NCI-H774 (cell line): Measurements from ENCODE around the gene PRPF8.
A peak's percentile ranks its signal among the peaks of the same experiment; 100 is the strongest.
"Not testable (repeated sequence)": the region's sequence is repeated elsewhere in the genome, so short reads cannot be mapped to it uniquely, and the experiment has no call there.

Source experiments
- DNase-seq: peaks from one replicate; lab custom pipeline; 2025; lab: John Stamatoyannopoulos, UW

PRPF8 gene

DNA sequence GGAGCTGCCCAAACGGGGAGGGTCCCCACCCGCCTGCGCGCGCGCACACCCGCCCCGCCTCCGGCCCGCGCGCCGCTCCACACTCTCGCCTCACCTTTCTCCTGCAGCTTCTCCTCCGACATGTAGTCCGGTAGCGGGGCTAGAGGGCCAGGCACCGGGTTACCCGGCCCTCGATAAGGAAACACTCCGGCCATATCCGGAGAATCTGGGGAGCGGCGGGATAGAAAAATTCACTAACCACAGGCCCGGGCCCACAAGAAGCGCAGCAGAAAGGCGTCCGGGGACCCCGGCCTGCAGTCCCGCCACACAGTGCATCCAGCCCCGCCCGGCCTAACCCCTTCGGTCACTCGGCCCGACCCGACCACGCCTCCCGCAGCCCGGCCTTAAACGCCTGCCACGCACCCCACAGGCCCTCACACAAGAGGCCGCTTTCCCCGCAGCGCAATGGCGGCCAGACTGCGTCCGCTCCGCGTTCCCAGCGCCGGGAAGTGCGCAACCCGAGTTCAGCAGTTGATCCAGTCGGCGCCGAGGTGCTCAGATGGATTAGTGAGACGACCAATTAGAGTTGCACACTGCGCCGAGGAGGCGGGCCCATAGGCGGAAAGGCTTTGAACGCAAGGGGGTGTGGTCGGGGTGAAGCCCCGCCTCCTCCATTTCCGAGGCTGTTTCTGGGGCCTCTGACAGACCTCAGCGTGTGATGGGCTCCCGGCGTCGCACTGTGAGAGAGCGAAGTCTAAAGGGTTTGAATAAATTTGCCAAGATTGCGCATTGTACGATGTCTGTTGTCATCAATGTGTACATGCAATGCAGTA, at the start of gene PRPF8:
TSS of gene PRPF8 (minus strand) at position 490 of the 812 bp plus-strand sequence. CDS start at position 194, 296 bp downstream.
- peak; percentile 83 for DNase-seq

DNA sequence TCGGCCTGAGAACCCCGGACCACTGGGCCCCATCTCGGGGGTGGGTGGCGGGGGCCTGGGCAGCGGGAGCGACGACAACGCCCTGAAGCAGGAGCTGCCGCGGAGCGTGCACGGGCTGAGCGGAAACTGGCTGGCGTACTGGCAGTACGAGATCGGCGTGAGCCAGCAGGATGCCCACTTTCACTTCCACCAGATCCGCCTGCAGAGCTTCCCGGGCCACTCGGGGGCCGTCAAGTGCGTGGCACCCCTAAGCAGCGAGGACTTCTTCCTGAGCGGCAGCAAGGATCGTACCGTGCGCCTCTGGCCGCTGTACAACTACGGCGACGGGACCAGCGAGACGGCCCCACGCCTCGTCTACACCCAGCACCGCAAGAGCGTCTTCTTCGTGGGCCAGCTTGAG, 49.1 kb upstream of the PRPF8 start:
- no peak for DNase-seq

DNA sequence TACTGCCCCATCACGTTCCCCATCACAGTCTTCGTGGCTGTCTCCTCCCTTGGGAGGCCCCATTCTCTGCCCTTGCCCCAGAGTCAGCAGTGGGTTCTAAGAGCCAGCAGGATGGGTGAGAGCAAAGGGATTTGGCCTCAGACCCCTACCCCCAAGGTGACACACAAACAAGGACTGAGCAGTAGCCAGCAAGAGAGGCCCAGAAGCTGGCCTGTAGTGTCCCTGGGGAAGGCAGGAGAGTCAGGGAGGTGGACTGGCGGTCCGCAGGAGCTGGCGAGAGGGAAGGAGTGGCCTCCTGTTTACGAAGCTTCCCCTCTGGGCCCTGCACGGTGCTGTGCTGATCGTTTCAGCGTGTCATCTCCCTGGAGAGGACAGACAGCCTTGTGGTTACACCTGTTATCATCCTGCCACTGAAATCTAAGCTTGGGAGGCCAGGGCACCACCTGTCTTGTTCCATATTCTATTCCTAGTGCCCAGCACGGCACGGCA, 48.2 kb upstream of the PRPF8 start:
- DNase-seq, result no peak

DNA sequence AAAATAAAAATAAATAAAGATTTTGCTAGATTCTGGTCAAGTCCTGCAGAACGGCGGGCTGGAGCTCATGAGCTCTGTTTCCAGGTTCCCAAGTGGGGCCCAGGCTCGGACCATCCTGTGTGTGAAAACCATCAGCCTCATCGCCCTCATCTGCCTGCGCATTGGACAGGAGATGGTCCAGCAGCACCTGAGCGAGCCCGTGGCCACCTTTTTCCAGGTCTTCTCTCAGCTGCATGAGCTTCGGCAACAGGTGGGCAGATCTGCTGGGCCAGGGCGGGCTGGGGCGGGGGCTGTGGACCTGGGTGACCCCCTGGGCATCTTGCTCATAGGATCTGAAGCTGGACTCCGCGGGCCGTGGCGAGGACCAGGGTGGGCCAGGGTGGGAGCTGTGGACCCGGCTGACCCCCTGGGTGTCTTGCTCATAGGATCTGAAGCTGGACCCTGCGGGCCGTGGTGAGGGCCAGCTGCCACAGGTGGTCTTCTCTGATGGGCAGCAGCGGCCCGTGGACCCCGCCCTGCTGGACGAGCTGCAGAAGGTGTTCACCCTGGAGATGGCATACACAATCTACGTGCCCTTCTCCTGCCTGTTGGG, 47.7 kb upstream of the PRPF8 start:
- no peak for DNase-seq

DNA sequence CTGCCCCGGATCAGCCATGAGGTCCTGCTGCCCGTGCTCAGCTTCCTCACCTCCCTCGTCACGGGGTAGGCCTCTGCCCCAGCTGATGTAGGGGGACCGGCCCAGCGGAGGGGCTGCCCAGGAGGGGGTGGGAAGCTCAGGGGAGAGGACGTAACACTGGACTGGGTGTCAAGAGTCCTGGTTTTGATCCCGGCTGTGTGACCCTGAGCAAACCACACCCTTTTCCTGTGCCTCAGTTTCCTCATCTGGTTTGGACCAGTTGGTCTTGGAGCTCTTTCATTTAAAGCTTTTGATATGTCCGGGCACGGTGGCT, 46.5 kb upstream of the PRPF8 start:
- no peak for DNase-seq

DNA sequence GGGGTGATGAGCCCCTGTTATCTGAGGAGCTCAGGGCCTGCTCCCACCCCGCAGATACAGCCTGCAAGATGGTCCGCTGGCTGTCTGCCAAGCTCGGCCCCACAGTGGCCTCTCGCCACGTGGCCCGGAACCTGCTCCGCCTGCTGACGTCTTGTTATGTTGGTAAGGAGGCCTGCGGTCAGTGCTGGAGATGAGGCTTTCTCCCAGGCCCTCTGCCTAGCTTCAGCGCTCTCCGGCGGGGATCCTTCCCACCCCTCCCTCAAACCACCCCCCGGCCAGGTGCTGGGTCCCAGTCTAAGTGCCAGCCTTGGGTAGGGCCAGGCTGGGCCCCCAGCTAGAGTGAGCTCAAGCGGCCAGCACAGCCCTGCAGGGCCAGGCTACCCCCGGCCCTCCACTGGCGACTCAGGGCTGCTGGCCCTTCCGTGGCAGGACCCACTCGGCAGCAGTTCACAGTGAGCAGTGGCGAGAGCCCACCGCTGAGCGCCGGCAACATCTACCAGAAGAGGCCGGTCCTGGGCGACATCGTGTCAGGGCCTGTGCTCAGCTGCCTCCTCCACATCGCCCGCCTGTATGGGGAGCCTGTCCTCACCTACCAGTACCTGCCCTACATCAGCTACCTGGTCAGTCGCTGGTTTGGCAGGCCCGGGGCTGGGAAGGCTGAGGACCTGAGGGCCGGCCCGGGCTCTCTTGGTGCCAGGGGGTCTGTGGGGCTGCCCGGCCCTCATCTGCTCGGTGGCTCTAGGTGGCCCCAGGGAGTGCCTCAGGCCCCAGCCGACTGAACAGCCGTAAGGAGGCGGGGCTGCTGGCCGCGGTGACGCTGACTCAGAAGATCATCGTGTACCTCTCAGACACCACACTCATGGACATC, 45.9 kb upstream of the PRPF8 start:
- no peak for DNase-seq

DNA sequence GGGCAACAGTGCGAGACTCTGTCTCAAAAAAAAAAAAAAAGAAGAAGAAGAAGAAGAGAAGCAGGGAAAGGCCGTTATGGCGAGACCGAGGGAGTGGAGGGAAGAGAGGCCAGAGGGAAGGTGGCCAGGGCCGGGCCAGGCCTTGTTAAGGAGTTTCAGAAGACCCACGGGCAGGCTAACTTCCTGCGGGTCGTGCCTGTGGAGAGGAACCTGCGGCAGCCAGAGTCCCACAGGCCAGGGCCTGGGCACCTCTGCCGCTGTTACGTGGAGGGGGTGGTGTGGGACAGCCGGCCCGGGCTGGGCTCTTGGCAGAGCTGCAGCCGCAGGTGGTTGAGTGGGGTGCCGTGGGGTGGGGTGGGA, 45.3 kb upstream of the PRPF8 start:
- no peak for DNase-seq

DNA sequence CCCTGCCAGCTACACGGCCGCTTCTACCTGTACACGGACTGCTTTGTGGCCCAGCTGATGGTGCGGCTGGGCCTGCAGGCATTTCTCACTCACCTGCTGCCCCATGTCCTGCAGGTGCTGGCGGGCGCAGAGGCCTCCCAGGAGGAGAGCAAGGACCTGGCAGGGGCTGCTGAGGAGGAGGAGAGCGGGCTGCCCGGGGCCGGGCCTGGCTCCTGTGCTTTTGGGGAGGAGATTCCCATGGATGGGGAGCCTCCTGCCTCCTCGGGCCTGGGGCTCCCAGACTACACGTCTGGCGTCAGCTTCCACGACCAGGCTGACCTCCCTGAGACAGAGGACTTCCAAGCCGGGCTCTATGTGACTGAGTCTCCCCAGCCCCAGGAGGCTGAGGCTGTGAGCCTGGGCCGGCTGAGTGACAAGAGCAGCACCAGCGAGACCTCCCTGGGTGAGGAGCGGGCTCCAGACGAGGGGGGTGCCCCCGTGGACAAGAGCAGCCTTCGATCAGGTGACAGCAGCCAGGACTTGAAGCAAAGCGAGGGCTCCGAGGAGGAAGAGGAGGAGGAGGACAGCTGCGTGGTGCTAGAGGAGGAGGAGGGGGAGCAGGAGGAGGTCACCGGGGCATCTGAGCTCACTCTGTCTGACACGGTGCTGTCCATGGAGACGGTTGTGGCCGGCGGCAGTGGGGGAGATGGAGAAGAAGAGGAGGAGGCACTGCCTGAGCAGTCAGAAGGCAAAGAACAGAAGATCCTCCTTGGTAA, 43.4 kb upstream of the PRPF8 start:
- no peak for DNase-seq

DNA sequence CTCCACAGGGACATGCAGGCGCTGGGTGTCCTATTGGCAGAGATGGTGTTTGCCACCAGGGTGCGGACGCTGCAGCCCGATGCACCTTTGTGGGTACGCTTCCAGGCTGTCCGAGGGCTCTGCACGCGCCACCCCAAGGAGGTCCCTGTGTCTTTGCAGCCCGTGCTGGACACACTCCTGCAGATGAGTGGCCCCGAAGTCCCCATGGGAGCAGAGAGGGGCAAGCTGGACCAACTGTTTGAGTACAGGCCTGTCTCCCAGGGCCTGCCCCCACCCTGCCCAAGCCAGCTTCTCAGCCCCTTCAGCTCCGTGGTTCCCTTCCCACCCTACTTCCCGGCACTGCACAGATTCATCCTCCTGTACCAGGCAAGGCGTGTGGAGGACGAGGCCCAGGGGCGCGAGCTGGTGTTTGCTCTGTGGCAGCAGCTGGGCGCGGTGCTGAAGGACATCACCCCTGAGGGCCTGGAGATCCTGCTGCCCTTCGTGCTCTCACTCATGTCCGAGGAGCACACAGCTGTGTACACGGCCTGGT, 42.7 kb upstream of the PRPF8 start:
- no peak for DNase-seq

DNA sequence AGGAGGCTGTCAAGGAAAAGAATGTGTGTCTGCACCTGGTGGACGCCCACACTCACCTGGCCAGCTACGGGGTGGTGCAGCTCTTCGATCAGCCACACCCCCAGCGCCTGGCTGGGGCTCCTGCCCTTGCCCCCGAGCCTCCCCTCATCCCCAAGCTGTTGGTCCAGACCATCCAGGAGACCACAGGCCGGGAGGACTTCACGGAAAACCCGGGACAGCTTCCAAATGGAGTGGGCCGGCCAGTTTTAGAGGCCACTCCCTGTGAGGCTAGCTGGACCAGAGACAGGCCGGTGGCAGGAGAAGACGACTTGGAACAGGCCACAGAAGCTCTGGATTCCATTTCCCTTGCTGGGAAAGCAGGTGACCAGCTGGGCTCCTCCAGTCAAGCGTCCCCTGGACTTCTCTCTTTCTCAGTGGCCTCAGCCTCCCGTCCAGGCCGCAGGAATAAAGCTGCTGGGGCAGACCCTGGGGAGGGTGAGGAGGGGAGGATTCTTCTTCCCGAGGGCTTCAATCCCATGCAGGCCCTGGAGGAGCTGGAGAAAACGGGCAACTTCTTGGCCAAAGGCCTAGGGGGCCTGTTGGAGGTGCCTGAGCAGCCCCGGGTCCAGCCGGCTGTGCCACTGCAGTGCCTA, 42.1 kb upstream of the PRPF8 start:
- no peak for DNase-seq

DNA sequence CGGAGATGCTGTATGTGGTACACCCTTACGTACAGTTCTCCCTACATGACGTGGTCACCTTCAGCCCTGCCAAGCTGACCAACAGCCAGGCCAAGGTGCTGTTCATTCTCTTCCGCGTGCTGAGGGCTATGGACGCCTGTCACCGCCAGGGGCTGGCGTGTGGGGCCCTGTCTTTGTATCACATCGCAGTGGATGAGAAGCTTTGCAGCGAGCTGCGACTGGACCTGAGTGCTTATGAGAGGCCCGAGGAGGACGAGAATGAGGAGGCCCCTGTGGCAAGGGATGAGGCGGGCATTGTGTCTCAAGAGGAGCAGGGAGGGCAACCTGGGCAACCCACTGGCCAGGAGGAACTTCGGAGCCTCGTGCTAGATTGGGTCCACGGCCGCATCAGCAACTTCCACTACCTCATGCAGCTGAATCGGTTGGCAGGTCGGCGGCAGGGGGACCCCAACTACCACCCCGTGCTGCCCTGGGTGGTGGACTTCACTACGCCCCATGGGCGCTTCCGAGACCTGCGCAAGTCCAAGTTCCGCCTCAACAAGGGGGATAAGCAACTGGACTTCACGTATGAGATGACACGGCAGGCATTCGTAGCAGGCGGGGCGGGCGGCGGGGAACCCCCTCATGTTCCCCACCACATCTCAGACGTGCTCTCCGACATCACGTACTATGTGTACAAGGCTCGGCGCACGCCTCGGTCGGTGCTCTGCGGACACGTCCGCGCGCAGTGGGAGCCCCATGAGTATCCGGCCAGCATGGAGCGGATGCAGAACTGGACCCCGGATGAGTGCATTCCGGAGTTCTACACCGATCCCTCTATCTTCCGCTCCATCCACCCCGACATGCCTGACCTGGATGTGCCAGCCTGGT, 41.2 kb upstream of the PRPF8 start:
- no peak for DNase-seq

DNA sequence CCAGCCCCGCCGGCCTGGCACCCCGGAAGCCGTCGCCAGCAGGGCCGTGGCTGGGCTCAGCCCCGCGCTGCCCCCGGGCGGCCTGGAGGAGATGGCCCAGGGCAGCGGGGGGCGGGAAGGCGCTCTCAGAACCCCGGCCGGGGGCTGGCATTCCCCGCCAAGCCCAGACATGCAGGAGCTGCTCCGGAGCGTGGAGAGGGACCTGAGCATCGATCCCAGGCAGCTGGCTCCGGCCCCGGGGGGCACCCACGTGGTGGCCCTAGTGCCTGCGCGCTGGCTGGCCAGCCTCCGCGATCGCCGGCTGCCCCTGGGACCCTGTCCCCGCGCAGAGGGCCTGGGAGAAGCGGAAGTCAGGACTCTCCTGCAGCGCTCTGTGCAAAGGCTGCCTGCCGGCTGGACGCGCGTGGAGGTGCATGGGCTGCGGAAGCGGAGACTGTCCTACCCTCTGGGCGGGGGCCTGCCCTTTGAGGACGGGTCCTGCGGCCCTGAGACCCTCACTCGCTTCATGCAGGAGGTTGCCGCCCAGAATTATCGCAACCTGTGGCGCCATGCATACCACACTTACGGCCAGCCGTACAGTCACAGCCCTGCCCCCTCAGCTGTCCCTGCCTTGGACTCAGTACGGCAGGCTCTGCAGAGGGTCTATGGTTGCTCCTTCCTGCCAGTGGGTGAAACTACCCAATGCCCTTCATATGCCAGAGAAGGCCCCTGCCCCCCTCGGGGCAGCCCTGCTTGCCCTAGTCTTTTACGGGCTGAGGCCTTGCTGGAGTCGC, 40.4 kb upstream of the PRPF8 start:
- DNase-seq, result no peak

DNA sequence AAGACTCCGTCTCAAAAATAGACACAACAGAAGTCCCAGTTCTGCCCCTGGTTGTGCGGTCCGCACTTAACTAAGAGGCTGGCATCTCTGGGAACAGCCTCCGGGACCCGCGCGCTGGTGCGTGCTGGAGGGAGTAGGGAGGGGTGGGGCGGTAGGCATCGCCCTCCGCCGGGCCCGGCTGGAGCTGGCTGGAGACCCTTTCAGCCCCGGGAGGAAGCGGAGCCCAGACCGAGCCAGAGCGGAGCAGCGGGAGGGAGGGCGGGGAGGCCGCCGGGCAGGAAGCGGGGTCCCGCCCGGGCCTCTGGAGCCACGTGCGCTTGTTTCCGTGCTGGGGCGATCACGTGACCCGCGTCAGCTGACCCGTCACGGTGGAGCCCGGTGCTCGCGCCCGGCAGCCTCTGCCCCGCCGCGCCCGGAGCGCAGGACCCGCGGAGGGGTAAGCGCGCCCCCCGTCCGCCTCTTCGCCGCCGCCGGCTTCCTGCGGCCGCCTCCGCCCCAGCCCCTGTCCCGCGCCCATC, 39.7 kb upstream of the PRPF8 start, which contains the start of gene WDR81:
TSS of gene WDR81 (plus strand) at position 354 of the 518 bp plus-strand sequence. CDS start 256 bp downstream, outside the sequence.
- peak; percentile 15 for DNase-seq

DNA sequence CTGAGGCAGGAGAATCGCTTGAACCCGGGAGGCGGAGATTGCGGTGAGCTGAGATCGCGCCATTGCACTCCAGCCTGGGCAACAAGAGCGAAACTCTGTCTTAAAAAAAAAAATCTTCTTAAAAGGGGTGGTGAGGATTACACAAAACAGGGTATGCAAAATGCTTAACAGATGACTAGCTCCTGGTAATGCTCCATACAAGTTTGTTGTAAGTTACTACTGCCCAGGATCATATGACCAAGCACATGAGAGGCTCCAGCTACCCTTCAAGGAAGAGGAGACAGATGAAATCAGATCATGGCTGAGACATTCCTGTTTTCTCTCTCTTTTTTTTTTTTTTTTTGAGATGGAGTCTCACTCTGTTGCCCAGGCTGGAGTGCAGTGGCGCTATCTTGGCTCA, 37.4 kb upstream of the PRPF8 start:
- DNase-seq, result not testable (repeated sequence)

DNA sequence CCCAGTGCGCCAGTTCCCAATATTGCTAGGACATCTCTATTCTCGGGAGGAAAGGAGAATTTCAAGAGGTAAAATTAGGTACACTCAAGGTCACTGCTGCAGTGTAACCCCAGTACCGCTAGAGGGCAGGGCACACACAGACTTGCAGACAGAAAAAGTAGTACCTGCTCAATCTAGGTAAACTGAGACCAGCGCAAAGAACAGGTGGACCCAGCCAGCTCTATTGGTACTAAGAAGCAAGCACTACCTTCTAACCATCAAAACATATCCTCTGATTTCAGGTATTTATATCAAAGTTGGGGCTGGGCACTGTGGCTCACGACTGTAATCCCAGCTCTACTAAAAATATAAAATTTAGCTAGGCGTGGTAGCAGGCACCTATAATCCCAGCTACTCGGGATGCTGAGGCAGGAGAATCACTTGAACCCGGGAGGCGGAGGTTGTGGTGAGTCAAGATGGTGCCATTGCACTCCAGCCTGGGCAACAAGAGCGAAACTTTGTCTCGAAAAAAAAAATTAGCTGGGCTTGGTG, 36.3 kb upstream of the PRPF8 start:
- peak; percentile 14 for DNase-seq

DNA sequence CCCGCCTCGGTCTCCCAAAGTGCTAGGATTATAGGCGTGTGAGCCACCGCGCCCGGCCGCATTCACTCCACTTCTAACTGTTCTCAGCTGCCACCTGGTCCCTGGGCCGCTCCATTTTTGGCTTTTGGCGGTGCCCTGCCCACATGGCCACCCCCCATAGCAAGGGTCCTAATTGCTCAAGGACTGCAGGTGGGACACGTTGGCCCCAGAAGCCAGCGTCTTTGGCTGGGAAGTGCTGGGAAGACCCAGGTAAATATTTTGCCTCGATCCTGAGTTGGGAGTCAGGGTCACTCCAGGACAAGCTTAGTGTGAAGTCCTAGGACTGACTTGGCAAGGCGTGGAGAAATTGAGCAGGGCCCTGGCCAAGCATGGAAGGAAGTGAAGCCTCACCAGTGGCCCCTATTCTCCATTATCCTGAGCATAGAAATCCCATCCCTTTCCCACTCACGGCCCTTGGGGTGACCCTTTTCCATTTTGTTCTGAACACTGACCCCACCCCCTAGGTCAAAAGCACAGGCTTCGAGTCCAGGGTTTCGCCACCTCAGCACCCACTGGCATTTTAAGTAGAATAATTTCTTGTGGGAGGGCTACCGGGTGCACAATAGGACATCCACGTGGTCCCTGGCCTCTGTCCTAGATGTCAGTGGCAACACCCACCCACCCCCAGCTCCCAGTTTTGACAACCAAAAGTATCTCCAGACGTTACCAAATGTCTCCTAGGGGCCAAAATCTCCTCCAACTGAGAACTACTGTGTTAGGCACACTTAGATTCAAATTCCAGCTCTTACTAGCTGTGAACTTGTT, 33.9 kb upstream of the PRPF8 start:
- DNase-seq, result no peak

DNA sequence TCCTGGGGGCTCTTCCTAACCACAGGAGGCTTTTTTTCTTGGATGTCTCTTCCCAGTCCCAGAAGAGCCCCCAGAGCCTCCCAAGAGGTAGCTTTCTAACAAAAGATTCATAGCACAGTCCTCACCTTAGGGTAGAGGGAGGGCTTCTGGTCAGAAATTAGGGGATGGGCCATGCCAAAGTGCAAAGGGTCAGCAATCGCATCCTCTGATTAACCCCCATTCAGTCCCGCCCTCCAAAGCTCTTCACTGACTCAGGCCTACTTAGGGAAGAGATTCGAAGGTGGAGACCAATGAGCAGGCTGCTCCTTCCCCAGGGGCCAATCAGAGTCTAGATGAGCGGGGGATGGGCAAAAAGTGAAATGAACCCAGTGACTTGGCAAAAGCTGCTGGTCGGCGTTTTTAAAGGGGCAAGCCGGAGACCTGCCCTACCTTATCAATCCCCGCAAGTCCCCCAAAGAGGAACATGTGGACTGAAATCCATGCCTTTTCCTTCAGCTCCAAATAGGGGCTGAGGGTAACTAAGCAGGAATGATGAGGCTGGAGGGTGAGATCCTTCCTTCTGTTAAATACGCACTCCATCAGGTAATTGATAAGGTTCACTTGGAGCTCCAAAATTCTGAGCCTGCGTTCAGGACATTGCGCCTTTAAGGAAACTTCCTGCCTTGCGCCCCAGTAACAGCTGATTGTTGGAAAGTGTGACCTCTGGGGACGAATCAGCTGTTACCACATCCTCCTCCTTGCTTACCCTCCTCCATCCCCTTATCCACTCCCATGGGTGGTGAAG, 32.4 kb upstream of the PRPF8 start:
- peak; percentile 86 for DNase-seq
